GM18909 (cell line): ENCODE measurements around the gene PRR14L.

Experiments
- ATAC-seq: cut with Tn5 transposase; IDR thresholded peaks from one replicate; pipeline ENCODE4 v1.9.1; 2021; ENCODE audit warnings: mild to moderate bottlenecking; ENCODE audit not compliant: unreplicated experiment, poor library complexity

Gene PRR14L

DNA sequence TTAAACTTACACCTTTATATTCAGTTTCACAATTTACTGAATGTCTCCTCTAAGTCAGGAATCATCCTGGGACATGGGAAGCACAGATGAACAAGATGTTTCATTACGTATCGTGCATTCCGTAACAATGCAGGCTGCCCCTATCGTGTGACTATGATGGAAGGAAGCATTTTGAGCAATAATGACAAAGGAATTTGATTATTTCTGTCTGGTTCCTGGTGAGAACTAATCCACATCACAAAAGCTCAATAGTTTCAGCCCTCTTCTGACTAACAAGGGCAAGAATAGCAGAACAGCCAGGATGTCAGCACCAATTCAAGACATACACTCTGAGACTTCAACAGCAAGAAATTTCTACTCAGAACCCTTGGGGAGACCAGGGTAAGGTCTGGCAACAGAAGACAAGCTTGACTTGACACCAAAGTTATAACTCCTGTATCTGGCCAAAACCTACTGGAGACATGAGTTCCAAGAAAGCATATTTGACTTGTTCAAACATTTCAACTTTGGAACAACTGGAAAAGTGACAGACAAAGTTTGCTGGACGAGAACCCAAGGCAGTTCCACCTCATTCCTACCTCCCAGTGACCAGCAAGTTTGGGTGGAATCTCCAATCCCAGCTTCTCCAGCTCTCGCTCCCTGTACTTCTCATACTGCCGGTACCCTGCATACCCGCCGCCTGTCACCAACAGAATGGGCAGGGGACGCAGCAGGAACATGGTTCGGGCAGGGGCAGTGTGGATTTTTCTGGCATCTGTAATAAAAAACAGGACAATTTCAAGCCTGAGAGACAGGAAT is 102.2 kb downstream of the PRR14L start:
- no peak for ATAC-seq

DNA sequence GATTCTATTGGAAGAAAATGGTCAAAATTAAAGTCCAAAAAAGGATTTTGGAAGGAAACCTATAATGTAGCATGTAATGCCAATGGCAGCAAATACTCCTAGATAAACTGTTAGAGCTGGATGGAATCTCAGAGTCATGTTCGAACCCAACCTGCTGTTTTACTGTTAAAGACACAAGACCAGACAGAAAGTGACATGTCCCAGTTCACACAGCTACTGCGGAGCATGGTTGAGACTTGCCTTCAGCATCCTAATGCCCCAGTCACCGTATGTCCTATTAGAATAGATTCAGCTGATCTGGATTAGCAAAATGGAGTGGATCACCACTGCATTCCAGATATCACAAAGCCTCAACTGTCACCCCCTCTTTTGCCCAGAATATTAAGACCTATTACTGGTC is 102.9 kb downstream of the PRR14L start:
- ATAC-seq, result no peak

DNA sequence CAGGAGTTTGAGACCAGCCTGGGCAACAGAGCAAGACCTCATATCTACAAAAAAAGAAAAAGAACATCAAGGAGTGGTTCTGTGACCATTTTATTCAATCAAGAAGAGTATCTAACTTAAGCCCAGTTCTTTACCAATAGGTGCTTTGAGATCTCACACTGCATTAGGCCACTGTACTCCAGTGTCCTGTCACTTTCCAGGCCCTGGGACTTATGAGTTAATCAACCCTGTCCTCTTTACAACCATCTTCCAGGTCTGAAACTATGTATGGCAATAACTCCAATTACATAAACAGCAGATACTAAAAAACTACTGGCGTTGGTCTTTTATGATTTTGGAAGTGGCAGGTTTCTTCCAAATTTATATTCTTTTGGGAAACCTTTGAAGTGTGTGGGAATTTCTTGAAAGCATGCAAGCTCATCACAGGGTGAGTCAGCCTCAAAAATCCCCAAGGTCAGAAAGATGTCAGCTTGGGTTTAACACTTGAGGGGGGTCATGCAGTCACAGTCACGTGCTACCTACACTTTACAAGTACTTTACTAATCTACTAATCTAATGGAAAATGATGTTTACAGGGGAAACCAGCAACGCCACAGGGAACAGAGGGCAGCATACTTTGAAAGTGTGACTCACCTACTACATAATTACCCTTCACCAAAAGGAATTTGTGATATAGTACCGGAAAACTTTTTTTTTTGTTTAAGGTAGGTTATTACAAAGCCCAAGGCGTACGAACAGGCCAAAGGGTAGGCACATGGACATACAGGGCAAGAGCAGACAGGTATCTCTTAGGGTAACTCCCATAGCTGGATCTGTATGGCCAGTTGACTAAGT is 103.5 kb downstream of the PRR14L start:
- ATAC-seq, result no peak

DNA sequence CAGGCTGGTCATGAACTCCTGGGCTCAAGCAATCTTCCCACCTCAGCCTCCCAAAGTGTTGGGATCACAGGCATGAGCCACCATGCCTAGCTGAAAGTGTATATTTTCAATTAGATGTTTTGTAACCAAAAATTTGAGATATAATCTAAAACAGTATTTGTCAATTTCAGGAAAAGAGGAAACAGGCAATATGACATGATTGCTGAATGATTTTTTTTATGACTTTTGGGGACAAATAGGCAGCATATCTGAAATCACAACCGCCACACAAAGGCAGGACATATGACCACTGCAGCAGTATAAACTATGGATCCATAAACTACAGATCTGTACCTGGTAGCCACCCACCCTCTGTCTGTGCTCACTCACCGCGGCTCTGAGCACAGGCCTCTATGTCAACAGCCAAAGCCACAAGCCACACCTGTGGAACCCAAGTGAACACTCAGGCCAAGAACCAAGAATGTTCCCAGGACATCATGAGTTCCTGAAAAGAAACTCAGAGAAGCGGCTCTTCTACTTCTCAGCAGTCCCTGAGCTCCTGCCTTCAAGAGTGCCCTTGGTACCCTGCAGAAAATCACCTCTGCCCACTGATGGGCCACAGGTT is 110.4 kb downstream of the PRR14L start:
- no peak for ATAC-seq

DNA sequence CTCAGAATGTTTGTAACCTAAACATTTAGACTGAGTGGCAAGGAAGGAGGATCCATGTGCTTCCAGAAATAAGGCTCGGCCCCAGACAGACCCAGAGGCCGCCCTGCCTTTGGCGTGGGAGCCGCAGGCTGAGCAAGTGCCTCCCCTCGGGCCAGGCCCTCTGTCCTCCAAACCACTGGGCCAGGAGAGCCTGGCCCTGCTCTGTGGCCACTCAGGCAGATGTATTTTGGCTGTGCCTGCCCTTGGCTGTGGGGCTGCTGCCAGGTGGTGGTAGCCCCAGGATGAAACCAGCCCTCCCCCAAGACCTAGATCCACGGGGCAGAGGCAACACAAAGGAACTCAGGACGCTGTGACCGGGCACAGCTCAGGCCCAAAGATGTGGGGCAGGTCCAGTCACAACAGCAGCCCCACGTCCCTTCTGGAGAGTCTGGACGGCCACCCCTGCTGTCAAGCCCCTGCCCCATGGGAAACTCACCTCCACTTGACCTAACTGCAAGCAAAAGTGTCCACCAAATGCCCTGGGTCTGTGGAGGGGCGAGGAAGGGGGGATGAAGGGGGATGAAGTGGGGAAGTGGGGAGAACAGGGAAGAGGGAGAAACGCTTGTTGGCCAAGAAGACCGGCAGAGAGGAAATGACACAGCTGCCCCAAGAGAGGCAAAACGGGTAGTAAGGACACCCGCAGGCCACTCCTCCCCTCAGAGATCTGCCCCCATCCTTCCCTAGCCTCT is 111.9 kb downstream of the PRR14L start:
- peak; percentile 41 for ATAC-seq

DNA sequence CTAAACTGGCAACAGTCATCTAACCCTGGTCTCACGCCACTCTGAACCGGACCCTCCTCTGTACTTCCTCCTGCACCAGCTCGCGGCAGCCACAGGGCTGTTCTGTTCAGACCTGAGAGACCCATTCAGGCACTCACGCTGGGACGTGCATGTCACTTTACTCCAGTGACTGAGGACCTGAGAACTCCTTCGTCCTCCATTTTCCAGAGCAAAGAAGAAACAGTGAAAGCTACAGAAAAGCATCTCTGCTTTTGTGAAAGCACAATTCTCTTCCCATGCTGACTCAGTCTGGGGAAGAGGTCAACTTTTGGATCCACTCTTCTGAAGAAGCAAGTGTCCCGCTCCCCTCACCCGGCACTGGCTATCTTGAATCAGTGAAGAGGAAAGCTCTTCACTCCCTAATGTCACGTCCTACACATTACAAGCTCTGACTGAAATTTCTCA is 112.5 kb downstream of the PRR14L start:
- peak; percentile 64 for ATAC-seq

DNA sequence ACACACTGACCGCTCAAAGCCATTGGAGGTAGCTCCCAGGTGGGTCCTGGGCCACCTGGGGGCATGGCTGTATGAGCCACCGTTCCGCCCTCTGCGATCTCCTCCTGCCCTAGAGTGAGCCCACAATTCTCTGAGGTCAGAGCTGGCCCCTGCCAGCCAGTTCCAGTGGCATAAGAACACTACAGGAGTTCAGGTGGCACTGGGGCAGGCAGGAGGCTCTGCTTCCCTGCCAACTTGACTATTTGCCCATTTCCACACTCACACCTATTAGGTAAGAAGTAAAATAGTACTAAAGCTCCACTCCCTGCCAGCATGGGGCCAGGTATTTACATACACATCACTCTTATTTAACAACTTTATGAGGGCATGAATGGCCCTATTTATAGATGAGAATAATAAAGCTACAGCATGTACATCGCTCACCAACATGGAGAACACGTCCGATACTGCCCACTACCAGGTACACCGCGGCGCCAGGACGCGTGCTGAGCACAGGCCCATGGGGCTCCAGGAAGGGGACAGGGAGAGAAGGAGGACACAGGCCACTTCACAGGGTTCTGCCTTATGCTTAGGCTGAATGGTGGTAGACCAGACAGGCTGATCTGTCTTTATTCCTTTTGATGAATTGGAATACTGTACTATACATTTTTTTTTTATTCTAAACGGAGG is 114.2 kb downstream of the PRR14L start:
- ATAC-seq, result no peak

DNA sequence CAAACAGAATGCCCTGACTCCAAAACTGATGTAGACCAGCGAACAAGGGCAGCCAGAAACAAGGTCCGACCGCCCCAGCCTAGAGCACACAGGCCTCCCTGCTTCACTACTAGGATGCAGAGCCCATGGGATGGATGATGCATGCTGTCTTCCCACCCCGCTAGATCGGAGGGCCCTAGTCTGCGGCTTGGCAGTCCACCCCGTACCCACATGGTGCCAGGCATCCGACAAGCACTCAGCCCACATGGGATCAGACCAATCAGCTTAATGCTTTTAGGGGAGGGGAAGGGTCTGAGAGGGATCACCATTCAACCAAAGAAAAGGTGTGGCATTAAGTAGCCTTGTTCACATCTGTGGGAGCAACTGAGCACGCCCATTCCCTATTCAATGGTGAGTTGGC is 118.5 kb downstream of the PRR14L start:
- no peak for ATAC-seq
